Measurements from ENCODE around the gene MEI1.

The MEI1 gene

GRCh38 chr22:41818011-41818410, 118.7 kb downstream of the MEI1 start:
- Histone ChIP-seq H3K4me3 (ENCODE audit: low read length) (no peak overlapping the region), H3K9me3 (replicated peaks; ENCODE audit: insufficient read depth, low read length) (no peaks in the 10 kb centered on the region), H3K79me2 (ENCODE audit: low read length) (peaks cover 11% of the 10 kb centered on the region; the same call in 1 of the 2 replicates), H3F3A (ENCODE audit: insufficient read depth, low read length) (no peaks in the 10 kb centered on the region), H3K4me2 (ENCODE audit: low read depth, low read length) (no peak overlapping the region), H2AFZ (ENCODE audit: low read length) (no peak overlapping the region), H3K4me1 (ENCODE audit: low read length) (no peaks in the 10 kb centered on the region), H3K27ac (ENCODE audit: low read length) (no peak overlapping the region), H4K20me1 (ENCODE audit: insufficient read depth, low read length) (no peaks in the 10 kb centered on the region), H3K27me3 (replicated peaks; ENCODE audit: insufficient read depth, low read length) (no peaks in the 10 kb centered on the region), H3K9ac (ENCODE audit: low read length) (no peak overlapping the region), H3K36me3 (replicated peaks; ENCODE audit: insufficient read depth, low read length) (no peaks in the 10 kb centered on the region), H3K9me2 (replicated peaks; ENCODE audit: insufficient read depth, low read length) (no peaks in the 10 kb centered on the region)
- no peak for TF ChIP-seq EZH2 (optimal IDR thresholded peaks at IDR 0.05; ENCODE audit: low read depth, low read length)
- TF ChIP-seq EZH2phosphoT487 (IDR thresholded peaks at IDR 0.05; ENCODE audit: low read length), result no peak
- TF ChIP-seq CTCF (IDR thresholded peaks at IDR 0.05; ENCODE audit: low read length), result no peak
- DNase-seq, result no peak

GRCh38 chr22:41818596-41818995, 119.3 kb downstream of the MEI1 start:
- no peaks in the 10 kb centered on the region for H3K27me3 ChIP-seq (replicated peaks; ENCODE audit: insufficient read depth, low read length)
- no peaks in the 10 kb centered on the region for H3K9me2 ChIP-seq (replicated peaks; ENCODE audit: insufficient read depth, low read length)
- DNase-seq, result no peak
- H4K20me1 ChIP-seq (ENCODE audit: insufficient read depth, low read length), result no peaks in the 10 kb centered on the region
- no peak overlapping the region for H3K4me3 ChIP-seq (ENCODE audit: low read length)
- no peaks in the 10 kb centered on the region for H3F3A ChIP-seq (ENCODE audit: insufficient read depth, low read length)
- H3K4me2 ChIP-seq (ENCODE audit: low read depth, low read length), result no peak overlapping the region
- no peaks in the 10 kb centered on the region for H3K4me1 ChIP-seq (ENCODE audit: low read length)
- H2AFZ ChIP-seq (ENCODE audit: low read length), result no peak overlapping the region
- TF ChIP-seq EZH2phosphoT487 (IDR thresholded peaks at IDR 0.05; ENCODE audit: low read length), result no peak
- no peak for TF ChIP-seq CTCF (IDR thresholded peaks at IDR 0.05; ENCODE audit: low read length)
- TF ChIP-seq EZH2 (optimal IDR thresholded peaks at IDR 0.05; ENCODE audit: low read depth, low read length), result no peak
- H3K79me2 ChIP-seq (ENCODE audit: low read length), result peaks cover 5% of the 10 kb centered on the region; the same call in 1 of the 2 replicates
- H3K9me3 ChIP-seq (replicated peaks; ENCODE audit: insufficient read depth, low read length), result no peaks in the 10 kb centered on the region
- no peak overlapping the region for H3K27ac ChIP-seq (ENCODE audit: low read length)
- H3K9ac ChIP-seq (ENCODE audit: low read length), result no peak overlapping the region
- H3K36me3 ChIP-seq (replicated peaks; ENCODE audit: insufficient read depth, low read length), result no peaks in the 10 kb centered on the region

DNA sequence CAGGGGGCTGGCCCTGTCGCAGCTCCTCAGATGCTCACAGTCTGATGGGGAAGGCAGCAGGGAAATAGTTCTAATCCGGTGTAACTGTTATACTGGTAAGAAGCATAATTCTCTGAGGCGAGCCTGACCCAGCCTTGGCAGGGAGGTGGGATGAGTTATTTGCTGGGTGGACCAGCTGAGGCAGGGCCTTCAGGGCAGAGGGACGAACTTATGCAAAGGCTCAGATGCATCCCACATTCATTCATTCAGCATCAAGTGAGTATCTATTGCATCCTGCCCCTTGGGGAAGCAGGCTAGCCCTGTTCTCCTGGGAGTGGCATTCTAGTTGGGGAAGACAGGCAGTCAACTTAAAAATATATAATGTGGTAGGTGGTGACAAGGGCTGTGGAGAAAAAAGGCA, 120.0 kb downstream of the MEI1 start:
- Histone ChIP-seq H3K79me2 (ENCODE audit: low read length) (peaks cover 5% of the 10 kb centered on the region; the same call in 1 of the 2 replicates), H3K36me3 (replicated peaks; ENCODE audit: insufficient read depth, low read length) (no peaks in the 10 kb centered on the region), H4K20me1 (ENCODE audit: insufficient read depth, low read length) (no peaks in the 10 kb centered on the region), H3K9me3 (replicated peaks; ENCODE audit: insufficient read depth, low read length) (no peaks in the 10 kb centered on the region), H3K9ac (ENCODE audit: low read length) (no peak overlapping the region), H3K4me2 (ENCODE audit: low read depth, low read length) (no peak overlapping the region), H3F3A (ENCODE audit: insufficient read depth, low read length) (no peaks in the 10 kb centered on the region), H3K27me3 (replicated peaks; ENCODE audit: insufficient read depth, low read length) (no peaks in the 10 kb centered on the region), H3K4me1 (ENCODE audit: low read length) (no peaks in the 10 kb centered on the region), H3K4me3 (ENCODE audit: low read length) (no peak overlapping the region), H3K27ac (ENCODE audit: low read length) (no peak overlapping the region), H3K9me2 (replicated peaks; ENCODE audit: insufficient read depth, low read length) (no peaks in the 10 kb centered on the region), H2AFZ (ENCODE audit: low read length) (no peak overlapping the region)
- no peak for DNase-seq
- TF ChIP-seq EZH2phosphoT487 (IDR thresholded peaks at IDR 0.05; ENCODE audit: low read length) (no peak), CTCF (IDR thresholded peaks at IDR 0.05; ENCODE audit: low read length) (no peak), EZH2 (optimal IDR thresholded peaks at IDR 0.05; ENCODE audit: low read depth, low read length) (no peak)
